GM12892 (cell line): ENCODE results near the gene PSMC6.

Experiments used
- DNase-seq: peaks from one replicate; pipeline ENCODE4 v3.0.0; 2011; ENCODE audit not compliant: insufficient read length
- FAIRE-seq: peaks from 2 replicates; lab custom pipeline; 2011; peaks lifted over from hg19 to GRCh38; lab: Jason Lieb, UNC
- POLR2A ChIP-seq: IDR thresholded peaks from 2 replicates; pipeline ENCODE4 v1.6.1; 2011; ENCODE audit warnings: low read depth, low read length, control low read depth
- POLR2AphosphoS5 ChIP-seq: IDR thresholded peaks from 2 replicates; pipeline ENCODE4 v1.6.1; 2011; ENCODE audit warnings: low read depth, low read length, control low read depth
- TAF1 ChIP-seq: IDR thresholded peaks from 2 replicates; pipeline ENCODE4 v1.6.1; 2011; ENCODE audit warnings: low read depth, mild to moderate bottlenecking, control low read depth, low read length, borderline replicate concordance

PSMC6 gene

DNA sequence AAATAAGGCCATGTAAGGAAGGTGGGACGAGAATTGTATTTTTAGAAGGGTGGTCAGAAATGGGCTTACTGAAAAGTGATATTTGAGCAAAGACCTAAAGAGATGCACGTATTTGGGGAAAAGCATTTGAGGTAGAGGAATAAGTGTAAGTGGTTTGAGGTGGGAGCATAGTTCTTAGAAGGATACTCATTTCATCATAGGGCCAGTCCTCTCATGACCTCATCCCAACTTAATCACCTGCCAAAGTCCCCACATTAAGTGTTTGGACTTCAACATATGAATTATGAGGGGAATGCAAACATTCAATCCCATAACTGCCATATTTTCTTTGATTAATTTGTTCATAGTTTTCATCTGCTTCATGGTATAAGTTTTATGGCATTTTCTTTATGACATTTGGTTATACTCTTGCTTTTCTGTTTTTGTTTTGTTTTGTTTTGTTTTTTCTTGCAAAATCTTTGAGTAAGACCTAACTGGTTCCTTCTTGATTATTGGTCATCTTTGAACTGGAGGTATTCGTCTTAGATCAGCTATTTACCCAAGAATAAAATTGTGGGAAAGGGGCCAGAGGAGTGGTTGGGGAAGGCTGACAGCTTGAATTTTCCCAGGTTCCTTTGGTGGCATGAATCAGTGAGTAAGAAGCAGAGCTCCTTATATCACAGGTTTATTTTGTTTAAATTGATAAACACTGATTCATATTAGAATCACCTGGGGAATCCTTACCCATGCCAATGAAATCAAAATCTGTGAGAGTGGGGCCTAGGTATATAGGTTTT lies 60.2 kb downstream of the PSMC6 start:
- no peak for TF ChIP-seq TAF1
- TF ChIP-seq POLR2A = no peak
- no peak for TF ChIP-seq POLR2AphosphoS5
- no peak for DNase-seq
- no peak for FAIRE-seq

DNA sequence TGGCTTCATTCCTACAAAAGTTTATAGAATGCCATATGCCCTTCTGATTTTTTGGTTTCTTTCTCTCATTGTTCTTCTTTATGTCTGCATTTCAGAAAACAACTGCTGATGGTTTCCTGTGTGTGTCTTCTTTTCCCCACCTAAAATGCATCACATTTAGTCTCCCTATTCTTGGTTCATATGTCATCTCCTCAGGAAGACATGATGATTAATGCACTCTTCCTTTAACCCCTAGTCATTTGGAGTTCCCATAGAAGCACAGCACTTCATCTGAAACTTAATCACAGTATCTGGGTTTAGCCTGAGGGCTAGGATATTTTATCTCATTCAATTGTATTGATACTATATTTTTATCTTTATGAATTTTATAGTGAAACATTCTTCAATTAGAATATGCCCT lies 62.9 kb downstream of the PSMC6 start:
- no peak for FAIRE-seq

GRCh38 chr14:52776816-52777215 lies 69.8 kb downstream of the PSMC6 start:
- DNase-seq (no peak), FAIRE-seq (no peak)
- no peak for TF ChIP-seq POLR2AphosphoS5
- no peak for TF ChIP-seq POLR2A
- no peak for TF ChIP-seq TAF1

More for the DNA sequence above, 62.9 kb downstream of the PSMC6 start:
- no peak for TF ChIP-seq POLR2A
- no peak for TF ChIP-seq TAF1
- TF ChIP-seq POLR2AphosphoS5 = no peak
- DNase-seq = no peak
